BJ (cell line): ENCODE measurements around the gene APOM. TPM values are rescaled to one million over a fixed set of nuclear protein-coding genes. Genes with fewer than 3 reads are reported as not detected.

Experiments used
- CTCF ChIA-PET: fragments of 350-600 bp; formaldehyde crosslinking; extraction: SDS; loops from one replicate; lab custom pipeline; 2021; ENCODE audit warnings: antibody characterized with exemption, inconsistent platforms; lab: Yijun Ruan, JAX
- POLR2A ChIA-PET: fragments of 300-600 bp; sonication (Branson Sonifier 250); formaldehyde crosslinking; extraction: SDS; loops from one replicate; lab custom pipeline; 2021; ENCODE audit warnings: antibody characterized with exemption; lab: Charles Lee
- DNase-seq: peaks from one replicate; pipeline ENCODE4 v3.0.0-alpha.2; 2011; ENCODE audit warnings: low read depth
- H3K27me3 ChIP-seq: 2 replicates; pipeline ENCODE4 v1.6.0; 2011; ENCODE audit warnings: low read length; ENCODE audit not compliant: control insufficient read depth, insufficient read depth
- H3K36me3 ChIP-seq: 2 replicates; pipeline ENCODE4 v1.5.1; 2011; ENCODE audit warnings: low read length; ENCODE audit not compliant: control insufficient read depth, insufficient read depth
- H3K4me3 ChIP-seq: 2 replicates; pipeline ENCODE4 v1.5.1; 2011; ENCODE audit warnings: low read depth, mild to moderate bottlenecking, control low read depth, low read length
- CTCF ChIP-seq: IDR thresholded peaks from 2 replicates; pipeline ENCODE4 v1.5.1; 2011; ENCODE audit warnings: low read depth, mild to moderate bottlenecking, control low read depth, inconsistent platforms, low read length, moderate library complexity; ENCODE audit not compliant: insufficient read depth
- polyA plus RNA-seq: library from polyadenylated mRNA; depleted of rRNA; stranded (reverse); fragments of >200 nt; gene quantifications from 2 replicates; pipeline ENCODE4 v1.2.3, GENCODE V29; 2011; rRNA removed
- small RNA-seq: library from RNA; depleted of rRNA; stranded (forward); fragments of <200 nt; gene quantifications from one replicate; pipeline ENCODE3, GENCODE V24; 2012; ENCODE audit warnings: low replicate concordance, low read depth; ENCODE audit not compliant: insufficient read length

The APOM gene
- polyA plus RNA-seq, 1 experiment, result 4.8 TPM

DNA sequence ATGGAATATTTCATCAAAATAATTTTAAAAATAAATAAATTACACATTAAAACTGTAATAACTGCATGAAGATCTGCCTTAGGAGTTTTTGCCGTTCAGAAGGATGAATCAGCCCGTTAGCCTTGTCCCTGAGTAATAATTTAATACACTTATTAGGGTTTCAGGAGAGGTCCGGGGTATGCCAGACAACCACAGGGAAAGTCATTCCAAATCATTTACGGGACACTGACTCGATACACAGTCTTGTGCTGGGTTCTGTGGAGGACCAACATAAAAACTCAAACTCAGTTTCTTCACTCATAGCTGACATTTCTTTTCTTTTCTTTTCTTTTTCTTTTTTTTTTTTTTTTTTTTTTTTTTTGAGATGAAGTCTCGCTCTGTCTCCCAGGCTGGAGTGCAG is 50.2 kb downstream of the APOM start:
- CTCF ChIA-PET, result interaction anchor here (1.2 kb wide), 1 partner anchor 67 kb away, joined by 3 read pairs; no protein-coding TSS in a partner anchor

DNA sequence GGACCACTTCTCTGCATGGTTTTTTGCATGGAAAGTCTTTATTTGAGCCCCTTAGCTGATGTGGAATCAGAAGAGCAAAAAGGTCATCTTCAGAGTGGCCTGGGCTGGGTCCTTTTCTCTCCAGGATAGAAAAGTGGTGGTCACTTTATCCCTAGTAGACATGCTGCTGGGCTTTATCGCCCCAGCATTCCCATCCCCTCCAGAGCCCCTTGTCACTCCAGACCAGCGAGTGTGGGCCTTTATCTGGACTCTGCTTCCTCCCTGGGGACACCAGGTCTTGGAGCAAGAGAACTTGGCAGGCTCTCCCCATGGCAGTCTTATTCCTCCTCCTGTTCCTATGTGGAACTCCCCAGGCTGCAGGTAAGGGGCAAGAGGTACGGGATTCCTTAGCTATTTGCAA is 50.9 kb downstream of the APOM start, which contains the start of gene LY6G6F:
Gene LY6G6F (plus strand): TSS at position 268 of the 400 bp plus-strand sequence. CDS start 41 bp downstream, at position 309.
- POLR2A ChIA-PET, result no interaction called here
- no peaks in the 10 kb centered on the region for H3K27me3 ChIP-seq
- CTCF ChIA-PET, result interaction anchor here (1.2 kb wide), 1 partner anchor 66 kb away, joined by 3 read pairs; no protein-coding TSS in a partner anchor
- no peak within 1 kb of the TSS for H3K4me3 ChIP-seq
- TF ChIP-seq CTCF, result no peak
- DNase-seq, result no peak
- H3K36me3 ChIP-seq, result no peaks in the 10 kb centered on the region

More for the DNA sequence above, 50.2 kb downstream of the APOM start:
- H3K4me3 ChIP-seq, result no peak overlapping the region
- H3K27me3 ChIP-seq, result no peaks in the 10 kb centered on the region
- H3K36me3 ChIP-seq, result no peaks in the 10 kb centered on the region
- TF ChIP-seq CTCF, result no peak
- POLR2A ChIA-PET, result no interaction called here
- DNase-seq, result no peak

DNA sequence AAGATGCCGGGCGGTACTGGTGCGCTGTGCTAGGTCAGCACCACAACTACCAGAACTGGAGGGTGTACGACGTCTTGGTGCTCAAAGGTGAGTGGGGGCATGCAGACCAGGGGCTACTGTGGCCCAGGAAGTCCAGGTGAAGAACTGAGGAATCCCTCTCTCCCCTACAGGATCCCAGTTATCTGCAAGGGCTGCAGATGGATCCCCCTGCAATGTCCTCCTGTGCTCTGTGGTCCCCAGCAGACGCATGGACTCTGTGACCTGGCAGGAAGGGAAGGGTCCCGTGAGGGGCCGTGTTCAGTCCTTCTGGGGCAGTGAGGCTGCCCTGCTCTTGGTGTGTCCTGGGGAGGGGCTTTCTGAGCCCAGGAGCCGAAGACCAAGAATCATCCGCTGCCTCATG is 52.0 kb downstream of the APOM start:
- ChIA-PET CTCF (no interaction called here), POLR2A (no interaction called here)
- H3K36me3 ChIP-seq, result no peaks in the 10 kb centered on the region
- no peak for DNase-seq
- no peak overlapping the region for H3K4me3 ChIP-seq
- no peak for TF ChIP-seq CTCF
- no peaks in the 10 kb centered on the region for H3K27me3 ChIP-seq

Small RNAs within 50 kb of the gene (small RNA-seq; reads per million reads assigned to genes)
- gene MIR4646 (not detected), gene MIR6832 (not detected), gene RF00019 (not detected), gene SNORA38 (9.5 reads per million, percentile 76 among the genes with 10 or more reads in this experiment), gene UQCRHP1 (not detected)

Other genes with a start within 250 kb of the APOM start
- 21.9 and 23.4 TPM in 2 replicates for gene MICB, start 157.7 kb upstream of the APOM start, polyA plus RNA-seq
- not detected in 2 replicates for gene MCCD1, start 126.9 kb upstream of the APOM start, polyA plus RNA-seq
- gene DDX39B, start 113.9 kb upstream of the APOM start, polyA plus RNA-seq, result 412 and 584 TPM in 2 replicates
- 2.7 and 3.6 TPM in 2 replicates for gene ATP6V1G2, start 109.3 kb upstream of the APOM start, polyA plus RNA-seq
- gene NFKBIL1, start 108.3 kb upstream of the APOM start, polyA plus RNA-seq, result 10.8 and 13.6 TPM in 2 replicates
- not detected in 2 replicates for gene LTA, start 83.6 kb upstream of the APOM start, polyA plus RNA-seq
- not detected in 2 replicates for gene TNF, start 80.3 kb upstream of the APOM start, polyA plus RNA-seq
- gene LTB, start 73.5 kb upstream of the APOM start, polyA plus RNA-seq, result not detected in 2 replicates
- 0.18 and 0.42 TPM in 2 replicates for gene LST1, start 69.6 kb upstream of the APOM start, polyA plus RNA-seq
- gene NCR3, start 62.9 kb upstream of the APOM start, polyA plus RNA-seq, result not detected in 2 replicates
- gene AIF1, start 40.7 kb upstream of the APOM start, polyA plus RNA-seq, result not detected in 2 replicates
- gene PRRC2A, start 35.2 kb upstream of the APOM start, polyA plus RNA-seq, result 23.8 and 47.3 TPM in 2 replicates
- gene BAG6, start 3.2 kb upstream of the APOM start, polyA plus RNA-seq, result 42.6 and 113 TPM in 2 replicates
- 9.9 and 13.0 TPM in 2 replicates for gene C6orf47, start 4.9 kb downstream of the APOM start, polyA plus RNA-seq
- 12.6 and 15.0 TPM in 2 replicates for gene GPANK1, start 9.1 kb downstream of the APOM start, polyA plus RNA-seq
- 83.2 and 94.9 TPM in 2 replicates for gene CSNK2B, start 10.2 kb downstream of the APOM start, polyA plus RNA-seq
- gene LY6G5B, start 14.1 kb downstream of the APOM start, polyA plus RNA-seq, result 6.8 and 10.8 TPM in 2 replicates
- gene LY6G5C, start 25.2 kb downstream of the APOM start, polyA plus RNA-seq, result 3.1 and 3.6 TPM in 2 replicates
- gene ABHD16A, start 47.4 kb downstream of the APOM start, polyA plus RNA-seq, result 44.2 and 53.3 TPM in 2 replicates
- not detected in 2 replicates for gene LY6G6F, start 51.0 kb downstream of the APOM start, polyA plus RNA-seq
- gene LY6G6D, start 59.5 kb downstream of the APOM start, polyA plus RNA-seq, result not detected in 2 replicates
- not detected in 2 replicates for gene LY6G6C, start 65.9 kb downstream of the APOM start, polyA plus RNA-seq
- gene MPIG6B, start 67.5 kb downstream of the APOM start, polyA plus RNA-seq, result not detected in 2 replicates
- 43.2 and 69.5 TPM in 2 replicates for gene DDAH2, start 73.4 kb downstream of the APOM start, polyA plus RNA-seq
- 820 and 866 TPM in 2 replicates for gene CLIC1, start 80.6 kb downstream of the APOM start, polyA plus RNA-seq
- 9.2 and 10.7 TPM in 2 replicates for gene MSH5, start 84.1 kb downstream of the APOM start, polyA plus RNA-seq
- 1.2 and 1.9 TPM in 2 replicates for gene SAPCD1, start 106.8 kb downstream of the APOM start, polyA plus RNA-seq
- 0.16 and 0.29 TPM in 2 replicates for gene VWA7, start 121.4 kb downstream of the APOM start, polyA plus RNA-seq
- 10.9 and 33.9 TPM in 2 replicates for gene VARS1, start 139.9 kb downstream of the APOM start, polyA plus RNA-seq
- gene LSM2, start 151.1 kb downstream of the APOM start, polyA plus RNA-seq, result 40.3 and 43.5 TPM in 2 replicates
- 0.90 and 0.99 TPM in 2 replicates for gene HSPA1L, start 159.4 kb downstream of the APOM start, polyA plus RNA-seq
- gene HSPA1A, start 159.6 kb downstream of the APOM start, polyA plus RNA-seq, result 57.7 and 98.6 TPM in 2 replicates
- gene HSPA1B, start 171.8 kb downstream of the APOM start, polyA plus RNA-seq, result 20.9 and 42.8 TPM in 2 replicates
- 32.1 and 48.1 TPM in 2 replicates for gene NEU1, start 206.9 kb downstream of the APOM start, polyA plus RNA-seq
- gene SLC44A4, start 223.1 kb downstream of the APOM start, polyA plus RNA-seq, result 0.07 and 0.12 TPM in 2 replicates
- 19.3 and 32.8 TPM in 2 replicates for gene EHMT2, start 241.8 kb downstream of the APOM start, polyA plus RNA-seq
- 2.0 and 2.6 TPM in 2 replicates for gene ZBTB12, start 246.2 kb downstream of the APOM start, polyA plus RNA-seq